Sciatic nerve (tissue), 2 donors: ENCODE results near the gene POP7. TPM values are rescaled to one million over a fixed set of nuclear protein-coding genes. Genes with fewer than 3 reads are reported as not detected.
"Not testable (repeated sequence)": the region's sequence is repeated elsewhere in the genome, so short reads cannot be mapped to it uniquely, and the experiment has no call there.

Experiments
- ATAC-seq: fragments of 200-7000 bp; cut with Tn5 transposase; one replicate; pipeline ENCODE4 v1.9.1; 2020; ENCODE audit warnings: mild to moderate bottlenecking, moderate library complexity
- DNase-seq: peaks from one replicate; pipeline ENCODE4 v3.0.0-alpha.2; 2020; ENCODE audit warnings: low spot score
- intact Hi-C: fragments of 100-400 bp; cut with DNase I; formaldehyde crosslinking; loops from one replicate; pipeline ENCODE4 v1.14.2; 2022
- total RNA-seq: library from RNA; stranded (reverse); fragmentation: NEBNext Ultra II Directional; extraction: Animal tissue kit (Norgen Biotek cat#: 25700); gene quantifications from one replicate; pipeline ENCODE4 v1.2.1, GENCODE V29; 2021
- donor health status: DM: no; HTN: no; CAD: no.
- donor health status: DM: no; HTN: no; CAD: no.

POP7 gene
- total RNA-seq, result 16.6 TPM

- ATAC-seq (peak; percentile 98), DNase-seq (peak; percentile 100)
- intact Hi-C loops, result loop anchor here (2.0 kb wide), 1 partner anchor 145 kb away; no protein-coding TSS in a partner anchor
These were observed at the start of gene POP7 for GRCh38 chr7:100705753-100706671. Gene POP7 (plus strand): TSS chr7:100706121. CDS start chr7:100706831, 710 bp downstream.

DNA sequence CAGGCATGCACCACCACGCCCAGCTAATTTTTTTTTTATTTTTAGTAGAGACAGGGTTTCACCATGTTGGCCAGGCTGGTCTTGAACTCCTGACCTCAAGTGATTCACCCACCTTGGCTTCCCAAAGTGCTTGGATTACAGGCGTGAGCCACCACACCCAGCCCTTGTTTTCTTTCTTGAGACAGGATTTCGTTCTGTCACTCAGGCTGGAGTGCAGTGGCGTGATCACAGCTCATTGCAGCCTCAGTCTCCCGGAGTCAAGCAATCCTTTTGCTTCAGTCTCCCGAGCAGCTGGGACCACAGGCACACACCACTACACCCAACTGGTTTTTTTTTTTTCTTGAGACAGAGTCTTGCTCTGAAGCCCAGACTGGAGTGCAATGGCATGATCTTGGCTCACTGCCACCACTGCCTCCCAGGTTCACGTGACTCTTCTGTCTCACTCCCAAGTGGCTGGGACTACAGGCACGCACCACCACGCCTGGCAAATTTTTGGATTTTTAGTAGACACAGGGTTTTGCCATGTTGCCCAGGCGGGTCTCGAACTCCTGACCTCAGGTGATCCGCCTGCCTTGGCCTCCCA is 43.6 kb upstream of the POP7 start:
- intact Hi-C loops, DNase-seq, ATAC-seq: not testable (repeated sequence)

DNA sequence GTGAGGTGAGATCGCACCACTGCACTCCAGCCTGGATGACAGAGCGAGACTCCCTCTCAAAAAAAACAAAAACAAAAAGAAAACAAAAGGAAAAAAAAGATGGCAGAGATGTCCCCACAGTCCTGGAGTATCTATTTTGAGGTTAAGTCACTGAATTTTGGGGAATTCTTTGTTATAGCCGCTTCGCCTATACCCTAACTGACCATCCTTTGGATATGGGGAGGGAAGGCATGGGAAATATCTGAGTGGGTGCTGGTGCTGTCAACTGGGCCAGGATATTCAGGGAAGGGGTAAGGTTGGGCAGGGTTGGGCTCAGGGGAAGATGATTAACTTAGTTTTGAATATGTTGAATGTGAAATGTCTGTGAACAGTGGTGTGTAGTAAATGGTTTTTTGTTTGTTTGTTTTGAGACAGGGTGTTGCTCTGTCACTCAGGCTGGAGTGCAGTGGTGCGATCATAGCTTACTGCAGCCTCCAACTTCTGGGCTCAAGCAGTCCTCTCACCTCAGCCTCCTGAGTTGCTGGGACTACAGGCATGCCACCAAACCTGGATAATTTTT is 40.7 kb upstream of the POP7 start:
- DNase-seq, result no peak
- no peak for ATAC-seq
- intact Hi-C loops, result no loop called here

GRCh38 chr7:100667331-100668068 is 38.4 kb upstream of the POP7 start:
- no peak for ATAC-seq
- intact Hi-C loops, result loop anchor here (2.0 kb wide), 1 partner anchor 25 kb away; no protein-coding TSS in a partner anchor

GRCh38 chr7:100668069-100668449 is 37.9 kb upstream of the POP7 start:
- no peak for DNase-seq
- ATAC-seq, result no peak
- intact Hi-C loops, result no loop called here

More at GRCh38 chr7:100667331-100668068, 38.4 kb upstream of the POP7 start:
- DNase-seq, result no peak

GRCh38 chr7:100669106-100669505 is 36.8 kb upstream of the POP7 start:
- intact Hi-C loops, ATAC-seq, DNase-seq: not testable (repeated sequence)

GRCh38 chr7:100670074-100670473 is 35.8 kb upstream of the POP7 start:
- intact Hi-C loops, result loop anchor here (5.0 kb wide), 1 partner anchor 1293 kb away; no protein-coding TSS in a partner anchor
- no peak for ATAC-seq
- DNase-seq, result no peak

DNA sequence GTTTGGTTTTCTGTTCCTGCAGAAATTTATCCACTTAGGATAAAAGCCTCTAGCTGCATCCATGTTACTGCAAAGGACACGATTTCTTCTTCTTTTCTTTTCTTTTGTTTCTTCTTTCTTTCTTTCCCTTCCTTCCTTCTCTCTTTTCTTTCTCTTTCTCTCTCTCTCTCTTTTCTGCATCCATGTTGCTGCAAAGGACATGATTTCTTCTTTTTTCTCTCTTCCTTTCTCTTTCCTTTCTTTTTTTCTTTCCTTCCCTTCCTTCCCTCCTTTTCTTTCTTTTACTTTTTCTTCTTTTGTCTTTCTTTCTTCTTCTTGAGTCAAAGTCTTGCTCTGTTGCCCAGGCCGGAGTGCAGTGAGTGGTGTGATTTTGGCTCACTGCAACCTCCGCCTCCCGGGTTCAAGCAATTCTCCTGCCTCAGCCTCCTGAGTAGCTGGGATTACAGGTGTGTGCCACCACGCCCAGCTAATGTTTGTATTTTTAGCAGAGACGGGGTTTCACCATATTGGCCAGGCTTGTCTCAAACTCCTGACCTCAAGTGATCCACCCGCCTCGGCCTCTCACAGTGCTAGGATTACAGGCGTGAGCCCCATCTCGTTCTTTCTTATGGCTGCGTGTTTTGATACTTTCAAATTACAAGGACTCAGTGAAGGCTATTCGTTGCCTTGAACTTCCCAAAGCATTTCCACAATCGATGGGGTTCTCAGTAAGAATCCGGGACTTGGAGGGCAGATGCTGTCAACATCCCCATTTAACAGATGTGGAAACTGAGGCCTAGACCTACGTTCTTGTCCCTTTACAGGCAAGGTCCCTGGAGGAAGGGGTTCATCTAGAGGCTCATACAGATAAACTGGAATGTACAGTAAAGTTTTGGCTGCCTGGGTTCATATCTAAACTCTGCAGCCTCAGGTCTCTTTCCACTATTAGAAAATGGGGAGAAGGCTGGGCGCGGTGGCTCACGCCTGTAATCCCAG is 34.3 kb upstream of the POP7 start:
- DNase-seq (no peak), ATAC-seq (no peak)
- intact Hi-C loops, result loop anchor here (5.0 kb wide), 1 partner anchor 1294 kb away; no protein-coding TSS in a partner anchor

DNA sequence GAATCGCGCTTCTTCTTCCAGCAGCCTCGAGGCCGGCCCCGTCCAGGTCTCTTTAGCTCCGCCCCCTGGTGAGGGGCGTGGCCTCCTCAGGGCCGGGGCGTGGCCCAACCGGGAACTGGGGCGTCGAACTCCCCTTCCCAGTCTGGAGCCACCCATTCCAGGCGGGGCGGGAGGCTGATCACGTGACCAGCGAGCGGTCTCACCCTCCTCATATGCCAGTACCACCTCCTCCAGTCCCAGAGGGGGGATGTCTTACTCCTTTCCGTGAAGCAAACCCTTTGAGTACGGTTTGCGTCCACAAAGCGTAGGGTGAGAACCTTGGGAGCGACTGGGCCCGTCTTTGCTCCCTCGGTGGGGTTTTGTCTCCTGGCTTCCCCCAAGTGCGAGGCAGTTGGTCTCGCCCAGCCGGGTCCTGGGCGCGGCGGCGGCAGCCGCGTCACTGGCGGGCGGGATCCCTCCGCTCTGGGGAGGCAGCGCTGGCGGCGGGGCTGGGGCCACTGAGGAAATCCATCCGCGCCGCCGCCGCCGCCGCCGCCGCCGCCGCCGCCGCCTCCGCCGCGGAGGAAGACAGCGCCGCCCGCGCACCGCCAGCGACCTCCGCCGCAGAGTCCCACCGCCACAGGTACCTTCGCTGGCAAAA is 32.5 kb upstream of the POP7 start, which contains the start of gene GNB2:
TSS of gene GNB2 (plus strand) at position 439 of the 640 bp plus-strand sequence. CDS start 2,526 bp downstream, outside the sequence.
- intact Hi-C loops, result loop anchor here (5.0 kb wide), 1 partner anchor 1296 kb away; no protein-coding TSS in a partner anchor
- peak; percentile 95 for ATAC-seq

GRCh38 chr7:100673942-100674410 is 31.9 kb upstream of the POP7 start:
- ATAC-seq (peak; percentile 2), DNase-seq (no peak)
- intact Hi-C loops, result loop anchor here (5.0 kb wide), 1 partner anchor 1297 kb away; no protein-coding TSS in a partner anchor

More for the DNA sequence above, 32.5 kb upstream of the POP7 start, which contains the start of gene GNB2:
- peak; percentile 100 for DNase-seq

DNA sequence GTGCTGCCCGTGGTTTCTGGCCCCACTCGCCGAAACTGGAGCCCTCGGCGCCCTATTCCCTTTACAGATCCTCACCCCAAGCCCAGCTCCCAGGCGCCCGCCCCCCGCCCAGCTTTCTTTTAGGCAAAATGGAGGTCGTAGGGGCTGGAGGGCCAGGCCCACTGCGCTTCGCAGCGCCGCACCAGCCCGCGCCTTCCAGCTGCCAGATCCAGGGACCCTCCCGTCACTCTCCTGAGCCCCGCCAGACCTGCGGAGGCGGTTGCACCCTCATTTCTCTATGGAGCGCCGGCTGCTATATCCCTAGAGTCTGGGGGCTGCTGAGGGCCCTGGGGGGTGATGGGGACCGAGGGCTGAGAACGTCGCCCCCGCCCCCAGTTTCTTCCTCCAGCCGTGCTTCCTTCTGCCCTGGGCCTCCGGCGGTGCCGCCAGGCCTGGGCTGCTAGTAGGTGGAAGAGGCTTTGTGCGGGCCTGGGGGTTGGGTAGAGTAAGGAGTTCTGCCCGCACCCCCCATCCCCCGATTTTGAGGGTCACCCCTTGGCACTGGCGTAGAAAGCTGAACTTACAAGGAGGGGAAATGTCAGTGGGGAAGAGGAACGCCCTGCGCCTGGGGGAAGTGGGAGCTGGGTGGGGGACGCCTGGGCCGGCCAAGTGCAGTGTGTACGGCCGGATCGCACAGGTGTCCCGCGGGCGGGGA is 31.4 kb upstream of the POP7 start:
- DNase-seq, result no peak
- intact Hi-C loops, result loop anchor here (5.0 kb wide), 1 partner anchor 1297 kb away; no protein-coding TSS in a partner anchor
- ATAC-seq, result no peak

GRCh38 chr7:100675105-100675451 is 30.8 kb upstream of the POP7 start:
- no peak for DNase-seq
- ATAC-seq, result no peak
- intact Hi-C loops, result no loop called here

DNA sequence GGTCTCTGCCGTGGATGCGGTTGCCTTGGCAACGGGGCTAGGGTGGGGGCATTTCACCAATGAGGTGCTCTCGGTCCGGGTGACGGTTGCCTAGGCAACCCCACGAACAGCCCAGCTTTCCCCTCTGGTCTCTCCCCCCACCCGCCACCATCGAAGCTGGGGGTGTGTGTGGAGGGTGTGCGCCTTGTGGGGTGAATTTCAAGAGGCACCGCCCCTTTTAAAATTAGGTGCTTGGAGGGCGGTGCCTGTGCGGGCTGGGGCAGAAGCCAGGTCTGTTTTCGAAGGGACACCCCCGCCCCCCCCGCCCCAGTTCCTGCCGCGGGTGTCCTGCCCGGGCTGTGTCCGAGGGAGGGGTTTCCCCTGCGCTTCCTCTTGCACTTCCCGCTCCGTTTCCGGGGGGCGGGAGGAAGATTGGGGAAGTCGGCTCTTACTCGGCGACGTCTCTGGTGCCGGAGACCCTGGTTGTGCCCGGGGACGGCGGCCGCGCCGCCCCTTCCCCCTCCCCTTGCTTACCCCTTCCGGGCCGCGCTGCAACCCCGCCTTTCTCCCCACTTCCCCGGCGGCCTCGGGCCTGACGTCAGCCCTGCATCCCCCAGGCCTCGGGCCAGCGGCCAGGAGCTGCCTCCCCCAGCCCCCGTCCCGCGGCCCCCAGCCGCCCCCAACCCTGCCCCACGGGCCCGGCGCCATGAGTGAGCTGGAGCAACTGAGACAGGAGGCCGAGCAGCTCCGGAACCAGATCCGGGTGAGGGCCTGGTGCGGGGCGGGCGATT is 30.2 kb upstream of the POP7 start:
- ATAC-seq, result peak; percentile 35
- intact Hi-C loops, result no loop called here
- peak; percentile 91 for DNase-seq

DNA sequence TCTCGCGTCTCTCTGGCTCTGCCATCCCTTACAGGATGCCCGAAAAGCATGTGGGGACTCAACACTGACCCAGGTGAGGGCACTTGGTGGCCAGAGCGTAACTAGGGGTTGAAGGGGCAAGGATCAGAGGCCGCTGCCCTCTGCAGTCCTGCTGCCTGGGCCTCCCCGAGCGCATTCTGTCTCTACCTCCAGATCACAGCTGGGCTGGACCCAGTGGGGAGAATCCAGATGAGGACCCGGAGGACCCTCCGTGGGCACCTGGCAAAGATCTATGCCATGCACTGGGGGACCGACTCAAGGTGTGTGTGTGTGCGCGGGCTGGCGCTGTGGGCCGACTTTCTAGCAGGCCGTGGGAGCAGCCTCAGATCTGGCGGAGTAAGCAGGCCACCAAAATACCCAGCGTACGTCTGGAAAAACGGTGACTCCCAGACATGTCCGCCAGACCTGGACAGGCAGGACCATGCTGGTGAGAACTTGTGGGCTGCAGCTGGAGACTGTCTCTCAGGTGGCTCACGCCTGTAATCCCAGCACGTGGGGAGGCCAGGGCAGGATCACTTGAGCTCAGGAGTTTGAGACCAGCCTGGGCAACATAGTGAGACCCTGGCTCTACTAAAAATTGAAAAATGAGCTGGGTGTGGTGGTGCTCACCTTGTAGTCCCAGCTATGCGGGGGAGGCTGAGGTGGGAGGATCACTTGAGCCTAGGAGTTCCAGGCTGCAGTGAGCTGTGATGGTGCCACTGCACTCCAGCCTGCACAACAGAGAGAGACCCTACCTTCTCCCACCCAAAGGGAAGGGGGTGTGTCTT is 29.2 kb upstream of the POP7 start:
- ATAC-seq (no peak), DNase-seq (no peak)

More for the DNA sequence above, 29.2 kb upstream of the POP7 start:
- intact Hi-C loops, result no loop called here
